Measurements from ENCODE around the gene SLC9A4. TPM values are rescaled to one million over a fixed set of nuclear protein-coding genes. Genes with fewer than 3 reads are reported as not detected.

Gene SLC9A4
- total and polyA plus RNA-seq, 2 of the 4 experiments (the other 2 are of a cell fraction) = not detected

DNA sequence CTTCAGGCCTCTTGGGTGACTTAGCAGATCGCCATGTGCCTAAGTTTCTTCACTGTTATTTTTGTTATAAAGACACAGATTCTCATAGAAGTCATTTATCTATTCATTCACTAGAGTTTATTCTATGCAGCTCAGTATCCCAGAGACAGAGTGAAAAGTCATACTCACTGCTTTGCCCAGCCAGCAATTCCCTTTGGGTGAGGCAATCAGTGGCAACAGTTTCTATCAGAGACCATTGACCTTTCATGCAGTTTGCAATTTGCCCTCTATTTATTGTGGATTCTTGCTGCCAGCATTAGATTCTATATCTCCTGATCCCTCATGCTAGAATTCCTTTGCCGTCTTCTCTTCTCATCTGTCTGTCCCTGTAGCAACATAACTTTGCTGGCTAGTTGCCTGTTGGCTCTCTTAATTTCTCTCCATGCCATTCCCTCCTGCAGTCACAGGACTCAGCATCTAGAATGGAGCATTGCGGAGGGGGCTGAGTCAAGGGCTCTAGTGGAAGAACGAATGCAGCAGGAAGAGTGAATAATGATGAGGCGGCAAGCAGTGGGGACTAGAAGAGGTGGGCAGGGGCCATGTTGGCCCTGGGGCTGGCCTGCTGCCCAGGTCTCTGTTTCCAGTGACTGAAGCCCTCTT lies 12.2 kb downstream of the SLC9A4 start:
- no peak overlapping the region for H2BK20ac ChIP-seq (ENCODE audit: low read depth, low read length)
- H4K8ac ChIP-seq (ENCODE audit: low read depth in 2 of 2, low read length in 2 of 2) = no peak overlapping the region
- no peak for TF ChIP-seq NFE2L2 (IDR thresholded peaks at IDR 0.05; ENCODE audit: low read depth, low read length)
- no peak overlapping the region for H3K9ac ChIP-seq (ENCODE audit: low read depth, low read length)
- no peak overlapping the region for H3K56ac ChIP-seq (ENCODE audit: extremely low read depth, insufficient read depth, low read length)
- no peak overlapping the region for H3K27ac ChIP-seq (ENCODE audit: insufficient read depth, low read length)
- no peaks in the 10 kb centered on the region; the same call in 1 of the 2 replicates for H3K4me1 ChIP-seq (ENCODE audit: control insufficient read depth, insufficient read depth, low read length)
- H2AFZ ChIP-seq (replicated peaks; ENCODE audit: low read length, poor library complexity) = no peak overlapping the region
- no peaks in the 10 kb centered on the region for H4K20me1 ChIP-seq (ENCODE audit: insufficient read depth, low read length)
- BruUV-seq (replicated peaks) = no TSS peak
- ATAC-seq (ENCODE audit: low read depth) (no peak), DNase-seq (no peak)
- H3K23ac ChIP-seq (ENCODE audit: low read depth, low read length) = no peak overlapping the region
- no peak overlapping the region for H2AK5ac ChIP-seq (ENCODE audit: low read depth, low read length)
- H4K5ac ChIP-seq (ENCODE audit: low read depth, low read length) = no peak overlapping the region
- no peak overlapping the region for H3K4me3 ChIP-seq (ENCODE audit: insufficient read depth, low read depth, low read length)
- no peak overlapping the region for H2BK5ac ChIP-seq (ENCODE audit: low read depth, low read length, poor library complexity, severe bottlenecking)
- no peaks in the 10 kb centered on the region for H3K36me3 ChIP-seq (ENCODE audit: control insufficient read depth, insufficient read depth, low read length)
- H3K9me1 ChIP-seq (ENCODE audit: insufficient read depth, low read length) = no peaks in the 10 kb centered on the region
- no peak overlapping the region for H2BK120ac ChIP-seq (ENCODE audit: low read depth, low read length)
- no peaks in the 10 kb centered on the region for H3K79me1 ChIP-seq (ENCODE audit: low read depth in 1 of 2, low read length in 2 of 2)
- peaks cover 12% of the 10 kb centered on the region for H3K27me3 ChIP-seq (ENCODE audit: control insufficient read depth, insufficient read depth, low read length)
- ChIA-PET CTCF (interaction anchor here (1.3 kb wide), 1 partner anchor 12 kb away, joined by 4 read pairs; the partner anchor contains the start of gene SLC9A4), POLR2A (ENCODE audit: unreplicated experiment) (no interaction called here)
- no peak overlapping the region for H3K18ac ChIP-seq (ENCODE audit: low read depth, low read length)
- H3K4ac ChIP-seq (ENCODE audit: low read depth, low read length) = no peak overlapping the region
- intact Hi-C loops (cut with micrococcal nuclease) = no loop called here
- no peak overlapping the region for H2BK15ac ChIP-seq (ENCODE audit: low read depth, low read length)
- no CpG with 5 or more reads among the region's 5 CpGs for WGBS, 2 experiments (ENCODE audit: extremely low coverage in 2 of 2, insufficient read length in 1 of 2)
- in situ Hi-C loops (cut with MboI; ENCODE audit: low sequenced_read_pairs) = no loop called here
- H3K9me3 ChIP-seq (ENCODE audit: control insufficient read depth, insufficient read depth, low read length) = no peaks in the 10 kb centered on the region
- H4K91ac ChIP-seq (ENCODE audit: insufficient read depth, low read depth, low read length) = no peak overlapping the region
- no peak overlapping the region for H3K4me2 ChIP-seq (ENCODE audit: low read depth, low read length)
- no peak overlapping the region for H2AK9ac ChIP-seq (replicated peaks; ENCODE audit: low read depth, low read length, poor library complexity)
- no peak overlapping the region for H3K14ac ChIP-seq (replicated peaks; ENCODE audit: low read depth, low read length)
- dilution Hi-C loops (cut with HindIII; ENCODE audit: low sequenced_read_pairs, unreplicated experiment) = no loop called here
